Activated CD4-positive, alpha-beta T cell treated with anti-CD3 and anti-CD28 coated beads for 24 hours (primary cell): ENCODE results near the gene OR7A5.
"Not testable (repeated sequence)": the region's sequence is repeated elsewhere in the genome, so short reads cannot be mapped to it uniquely, and the experiment has no call there.

Source experiments
- DNase-seq, 2 donors: peaks; one replicate each; pipeline ENCODE4 v3.0.0-alpha.2; 2020; ENCODE audit warnings: low read depth in 2 of 2

Gene OR7A5

DNA sequence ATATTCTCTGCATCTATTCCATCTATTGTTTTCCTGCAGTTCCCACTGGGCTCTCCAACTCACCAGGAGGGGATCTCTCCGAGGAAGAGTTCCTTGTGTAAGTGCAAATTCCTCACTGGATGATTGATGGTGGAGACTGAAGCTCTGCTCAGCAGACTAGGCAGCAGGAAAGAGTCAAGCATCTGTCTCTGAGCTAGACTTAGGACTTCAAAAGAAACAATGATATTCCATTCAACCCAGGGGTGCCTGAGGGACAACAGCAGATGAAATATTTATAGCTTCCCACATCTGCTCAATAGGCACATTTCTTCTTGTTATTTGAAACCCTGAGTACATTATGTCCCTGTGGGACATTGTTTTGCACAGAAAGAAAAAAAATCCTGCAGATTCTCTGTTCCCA is at the start of gene OR7A5, which contains the start of gene OR7C1:
Gene OR7A5 (minus strand): TSS at position 175 of the 400 bp plus-strand sequence. CDS start 6,944 bp downstream, outside the sequence.
Gene OR7C1 (minus strand): TSS at position 175 of the 400 bp plus-strand sequence. CDS start 35,049 bp downstream, outside the sequence.
- no peak for DNase-seq

DNA sequence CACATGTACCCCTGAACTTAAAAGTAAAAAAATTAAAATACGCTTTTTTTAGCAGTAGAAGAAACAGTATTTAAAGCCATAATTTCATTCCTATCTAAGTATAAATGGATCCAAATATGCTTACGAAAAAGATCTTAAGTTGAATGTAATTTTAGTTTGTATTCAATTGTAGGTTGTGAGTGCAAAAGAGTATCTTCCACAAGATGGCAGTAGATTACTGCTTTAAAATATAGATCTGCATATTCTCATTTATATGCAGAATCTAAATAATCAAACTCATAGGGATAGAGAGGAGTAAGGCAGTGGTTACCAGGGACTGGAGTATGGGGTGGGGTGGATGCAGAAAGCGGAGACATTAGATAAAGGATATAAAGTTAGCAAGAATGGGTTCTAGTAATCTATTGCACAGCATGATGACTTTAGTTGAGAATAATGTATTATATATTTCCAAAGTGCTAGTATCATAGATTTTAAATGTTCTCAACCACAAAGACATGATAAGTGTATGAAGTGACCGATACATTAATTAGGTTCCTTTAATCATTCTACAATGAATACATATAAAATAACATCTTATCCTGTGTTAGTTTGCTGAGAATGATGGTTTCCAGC is 36.7 kb upstream of the OR7A5 start:
- DNase-seq, result no peak

GRCh38 chr19:14868497-14868896 is 33.5 kb upstream of the OR7A5 start:
- DNase-seq, result no peak

DNA sequence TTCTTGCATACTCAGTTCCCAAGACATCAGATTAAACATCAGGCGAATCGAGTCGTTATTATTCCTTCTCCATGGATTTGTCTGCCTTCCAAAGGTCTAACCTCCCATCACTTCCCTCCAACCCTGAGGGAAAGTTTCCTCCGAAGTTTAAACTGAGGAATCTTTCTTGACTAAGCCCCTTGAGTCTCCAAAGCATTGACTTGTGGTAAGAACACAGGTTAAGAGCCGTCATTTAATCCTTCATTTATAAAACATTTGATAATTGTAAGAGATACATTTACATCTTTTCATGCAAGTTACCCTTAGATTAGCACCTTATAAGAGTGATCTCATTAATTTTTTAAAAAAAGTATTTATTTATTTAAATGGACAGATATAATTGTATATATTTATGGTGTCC is 13.8 kb upstream of the OR7A5 start, which contains the start of gene OR7A10:
Gene OR7A10 (minus strand): TSS at position 101 of the 400 bp plus-strand sequence. CDS start 7,045 bp downstream, outside the sequence.
- no peak for DNase-seq

DNA sequence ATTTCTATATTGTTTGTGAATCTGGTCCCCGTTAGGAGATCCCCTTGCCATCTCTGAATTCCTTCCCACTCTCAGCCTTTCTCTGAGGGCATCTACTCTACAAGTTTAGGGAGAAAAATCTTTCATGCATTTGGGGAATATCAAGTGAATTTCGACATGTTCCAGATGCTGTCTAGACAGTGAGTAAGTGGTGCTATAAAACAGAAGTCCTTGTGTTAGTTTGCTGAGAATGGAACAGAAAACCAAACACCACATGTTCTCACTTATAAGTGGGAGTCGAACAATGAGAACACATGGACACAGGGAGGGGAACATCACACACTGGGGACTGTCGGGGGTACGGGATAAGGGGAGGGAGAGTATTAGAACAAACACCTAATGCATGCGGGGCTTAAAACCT is 8.6 kb upstream of the OR7A5 start:
- DNase-seq, result no peak

- no peak for DNase-seq
Measured at GRCh38 chr19:14843169-14843568, 8.2 kb upstream of the OR7A5 start.

DNA sequence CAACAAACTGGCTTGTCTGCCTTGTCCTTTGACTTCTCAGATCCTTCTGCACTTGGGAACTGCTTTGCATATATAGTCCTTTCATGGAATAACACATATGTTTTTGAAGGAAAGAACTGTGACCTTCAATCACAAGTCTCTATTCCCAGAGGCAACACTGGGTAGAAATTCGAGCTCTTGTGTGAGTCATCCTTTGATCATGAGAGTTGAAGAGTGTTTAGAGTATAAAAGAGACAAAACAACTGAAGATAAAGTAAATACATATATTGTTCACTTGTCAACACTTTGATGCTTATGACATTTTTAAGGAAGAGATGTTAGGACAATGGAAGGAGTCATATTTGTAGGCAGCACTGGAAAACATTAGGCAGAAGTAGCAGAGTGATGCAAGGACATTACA is 5.2 kb upstream of the OR7A5 start:
- no peak for DNase-seq

GRCh38 chr19:14837391-14837790 is 2.4 kb upstream of the OR7A5 start:
- no peak for DNase-seq

DNA sequence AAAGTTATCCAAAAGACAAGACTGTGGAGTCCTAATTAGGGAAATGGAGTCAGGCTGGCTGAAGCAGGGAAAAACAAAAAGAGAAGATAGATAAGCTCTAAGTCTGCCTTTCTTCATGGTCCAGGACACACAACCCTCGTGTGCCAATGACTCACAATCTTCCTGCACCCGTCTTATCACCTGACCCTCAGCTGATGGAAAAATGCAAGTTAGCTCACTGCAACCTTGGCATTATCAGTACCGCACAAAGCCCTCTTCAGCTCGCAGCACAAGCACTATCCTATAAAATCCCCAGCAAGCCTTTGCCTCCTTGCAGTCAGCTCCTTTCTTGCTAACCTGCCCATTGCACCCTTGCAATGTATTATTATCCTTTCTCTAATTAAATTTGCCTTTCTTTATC is 4.3 kb downstream of the OR7A5 start:
- DNase-seq, result no peak

- no peak for DNase-seq
Measured at GRCh38 chr19:14826006-14826405, 9.0 kb downstream of the OR7A5 start.

GRCh38 chr19:14821937-14822336 is 13.0 kb downstream of the OR7A5 start:
- no peak for DNase-seq

DNA sequence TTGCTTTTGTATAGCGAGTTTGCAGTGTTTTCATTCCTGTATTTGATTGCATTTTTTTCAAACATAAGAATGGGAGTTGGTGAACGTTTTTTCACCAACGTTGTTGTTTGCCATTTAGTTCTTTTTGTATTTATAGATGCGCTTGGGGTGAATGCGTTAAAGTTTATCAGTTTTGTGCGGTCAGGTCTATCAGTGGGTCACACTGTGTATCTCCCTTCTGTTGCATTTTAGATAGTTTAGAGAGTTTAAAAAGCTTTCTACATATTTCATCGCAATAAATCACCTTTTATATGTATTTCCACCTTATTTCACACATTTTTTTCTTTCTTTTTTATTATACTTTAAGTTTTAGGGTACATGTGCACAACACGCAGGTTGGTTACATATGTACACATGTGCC is 16.4 kb downstream of the OR7A5 start:
- DNase-seq, result no peak

- DNase-seq, result no peak
Measured at GRCh38 chr19:14817052-14817451, 17.9 kb downstream of the OR7A5 start.

DNA sequence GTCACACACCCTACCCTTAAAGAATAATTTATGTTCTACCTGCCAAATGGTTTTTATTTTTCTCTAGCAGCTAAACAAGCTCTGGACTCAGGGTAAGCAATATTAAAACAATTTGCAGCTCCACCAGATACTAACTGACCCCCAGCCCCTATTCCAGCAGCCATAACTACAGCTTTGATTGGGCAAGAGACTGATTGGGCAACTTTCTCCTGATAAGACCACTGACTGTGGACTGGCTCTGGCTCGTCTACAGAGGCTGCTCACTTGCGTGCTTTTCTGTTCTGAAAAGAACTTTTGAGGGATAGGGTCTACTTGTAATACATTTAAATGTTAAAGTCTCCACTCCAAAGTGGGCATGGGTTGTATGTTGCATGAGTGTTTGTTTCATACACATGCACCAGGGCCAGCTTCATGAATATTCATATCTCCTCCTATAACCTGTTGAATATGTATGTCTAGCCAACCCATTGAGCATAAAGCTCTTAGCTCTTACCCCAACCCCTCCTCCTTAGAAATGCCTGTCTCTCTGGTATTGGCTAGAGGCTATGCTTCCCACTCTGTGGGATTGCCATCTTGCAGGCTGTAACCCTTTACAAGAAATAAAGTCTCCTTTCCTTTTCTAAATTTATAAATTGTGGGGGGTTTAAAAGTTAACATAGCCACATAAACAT is 19.9 kb downstream of the OR7A5 start:
- no peak for DNase-seq

DNA sequence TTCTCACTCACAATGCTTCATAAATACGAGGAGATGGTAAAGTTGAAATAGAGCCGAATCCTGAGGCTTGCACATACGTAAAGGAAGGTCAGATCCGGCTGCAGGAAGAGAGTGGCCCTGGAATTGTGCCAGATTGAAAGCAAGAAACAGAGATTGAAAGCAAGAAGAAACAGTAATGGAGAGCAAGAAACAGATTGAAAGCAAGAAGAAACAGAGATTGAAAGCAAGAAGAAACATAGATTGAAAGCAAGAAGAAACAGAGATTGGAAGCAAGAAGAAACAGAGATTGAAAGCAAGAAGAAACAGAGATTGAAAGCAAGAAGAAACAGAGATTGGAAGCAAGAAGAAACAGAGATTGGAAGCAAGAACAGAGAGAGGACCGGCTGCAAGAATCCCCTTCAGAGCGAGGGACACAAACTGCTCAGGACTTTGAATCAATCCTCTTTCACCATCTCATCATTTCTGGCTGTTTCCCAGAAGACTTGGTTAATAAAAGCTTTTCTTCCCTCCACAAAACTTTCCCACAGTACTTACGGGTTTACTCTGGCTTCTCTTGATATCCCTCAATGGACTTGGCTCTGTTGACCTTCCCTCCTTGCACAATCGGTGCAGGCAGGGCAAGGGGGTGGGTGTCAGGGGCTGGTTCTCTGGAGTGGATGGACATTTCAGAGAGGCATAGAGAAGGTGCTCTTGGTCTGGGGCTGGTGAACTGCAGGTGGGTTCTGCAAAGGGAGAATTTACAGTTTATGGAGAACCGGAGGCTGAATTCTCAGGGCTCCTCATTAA is 25.5 kb downstream of the OR7A5 start:
- no peak for DNase-seq

- DNase-seq, result no peak
Measured at GRCh38 chr19:14804765-14805164, 30.2 kb downstream of the OR7A5 start.

DNA sequence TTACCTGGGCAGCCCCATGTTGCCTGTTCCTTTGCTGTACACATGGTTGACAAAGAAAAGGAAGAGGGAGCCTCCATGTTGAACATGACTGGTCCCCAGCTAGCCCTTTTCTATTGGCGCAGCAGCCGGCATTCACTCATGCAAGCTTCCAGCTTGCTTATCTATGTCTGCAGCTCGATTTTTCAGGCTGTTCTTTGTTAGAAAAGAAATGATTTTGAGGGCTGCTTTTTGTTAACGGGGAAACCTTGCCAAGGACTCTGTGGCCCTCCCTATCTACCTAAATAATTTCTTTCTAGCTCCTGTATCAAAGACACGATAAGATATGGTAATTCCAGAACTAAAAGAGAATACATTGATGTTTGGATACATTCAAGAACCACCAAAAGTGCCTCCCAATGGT is 36.2 kb downstream of the OR7A5 start:
- no peak for DNase-seq

DNA sequence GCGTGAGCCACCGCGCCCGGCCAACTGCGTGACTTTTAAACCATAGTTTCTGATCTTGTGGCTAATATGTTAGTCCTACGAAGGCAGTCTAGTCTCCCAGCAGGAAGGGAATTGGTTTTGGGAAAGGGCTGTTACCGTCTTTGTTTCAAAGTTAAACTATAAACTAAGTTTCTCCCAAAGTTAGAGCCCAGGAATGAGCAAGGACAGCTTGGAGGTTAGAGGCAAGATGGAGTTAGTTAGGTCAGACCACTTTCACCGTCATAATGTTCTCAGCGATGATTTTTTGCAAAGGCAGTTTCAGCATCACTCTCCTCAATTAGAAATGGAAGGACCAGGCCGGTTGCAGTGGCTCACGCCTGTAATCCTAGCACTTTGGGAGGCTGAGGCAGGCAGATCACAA is 39.0 kb downstream of the OR7A5 start:
- DNase-seq, result no peak

GRCh38 chr19:14795078-14795721 is 39.8 kb downstream of the OR7A5 start:
- DNase-seq, result no peak

DNA sequence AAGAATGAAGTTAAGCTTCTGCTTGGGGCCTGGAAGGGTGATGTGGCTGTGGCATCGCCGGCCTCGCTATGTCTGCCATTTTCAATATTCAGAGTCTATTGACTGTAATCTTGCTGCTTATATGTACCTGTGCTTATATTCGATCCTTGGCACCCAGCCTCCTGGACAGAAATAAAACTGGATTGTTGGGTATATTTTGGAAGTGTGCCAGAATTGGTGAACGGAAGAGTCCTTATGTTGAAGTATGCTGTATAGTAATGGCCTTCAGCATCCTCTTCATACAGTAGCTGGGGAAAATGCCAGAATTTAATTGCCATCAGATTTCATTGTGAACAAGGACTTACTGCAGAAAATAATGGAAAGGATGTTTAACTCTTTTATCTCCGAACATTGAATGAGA is 42.7 kb downstream of the OR7A5 start:
- not testable (repeated sequence) for DNase-seq

GRCh38 chr19:14786421-14786851 is 48.5 kb downstream of the OR7A5 start:
- peak in 1 of 2 donors; percentile 14 for DNase-seq
